Activated CD4-positive, alpha-beta T cell treated with anti-CD3 and anti-CD28 coated beads, Interleukin-2, amount 50 U/mL, for 48 hours (primary cell): ENCODE data around the gene BCL11B.

Source experiments
- DNase-seq, 2 experiments: peaks; one replicate each; pipeline ENCODE4 v3.0.0-alpha.2; 2020

The BCL11B gene

DNA sequence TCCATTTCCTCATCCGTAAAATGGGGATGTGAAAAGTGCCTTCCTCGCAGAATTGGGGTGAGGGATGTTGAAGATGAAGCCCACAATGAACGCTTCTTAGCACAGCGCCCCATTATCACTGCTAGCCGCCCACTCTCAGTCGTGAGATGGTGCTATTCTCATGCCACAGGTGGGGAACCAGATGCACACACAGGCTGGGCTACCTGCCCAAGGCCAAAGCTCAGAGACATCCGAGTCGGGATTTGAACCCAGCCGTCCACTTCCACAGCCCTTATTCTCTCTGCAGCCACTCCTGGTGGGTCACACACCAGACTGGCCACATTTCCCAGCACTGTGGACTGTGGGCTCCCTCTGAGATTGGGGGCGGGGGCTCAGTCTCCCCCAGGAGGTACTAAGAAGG is 55.8 kb downstream of the BCL11B start:
- DNase-seq = no peak

GRCh38 chr14:99215277-99215676 is 56.7 kb downstream of the BCL11B start:
- DNase-seq = no peak

DNA sequence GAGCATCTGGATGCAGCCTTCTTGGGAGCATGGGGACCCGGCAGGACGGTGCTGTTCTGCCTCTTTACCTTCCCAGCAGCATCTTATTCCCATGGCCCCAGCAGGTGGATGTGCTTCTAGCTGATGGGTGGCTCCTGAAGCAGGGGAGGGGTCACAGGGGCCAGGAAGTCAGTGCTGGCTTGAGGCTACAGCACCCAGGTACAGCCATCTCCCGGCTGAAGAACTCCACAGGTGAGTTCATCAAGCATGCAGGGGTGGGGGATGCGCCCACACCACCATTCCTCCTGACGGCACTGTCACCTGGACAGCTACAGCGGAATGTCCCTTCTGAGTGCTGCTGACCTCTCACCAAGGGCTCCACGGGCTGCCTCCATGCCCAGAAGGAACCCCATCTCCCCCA is 57.3 kb downstream of the BCL11B start:
- DNase-seq = no peak

- DNase-seq = peak in 1 of 2 experiments; percentile 51
Observed at GRCh38 chr14:99213527-99213971, 58.4 kb downstream of the BCL11B start.

- DNase-seq = peak in 1 of 2 experiments; percentile 61
Observed at GRCh38 chr14:99213101-99213500, 58.9 kb downstream of the BCL11B start.

DNA sequence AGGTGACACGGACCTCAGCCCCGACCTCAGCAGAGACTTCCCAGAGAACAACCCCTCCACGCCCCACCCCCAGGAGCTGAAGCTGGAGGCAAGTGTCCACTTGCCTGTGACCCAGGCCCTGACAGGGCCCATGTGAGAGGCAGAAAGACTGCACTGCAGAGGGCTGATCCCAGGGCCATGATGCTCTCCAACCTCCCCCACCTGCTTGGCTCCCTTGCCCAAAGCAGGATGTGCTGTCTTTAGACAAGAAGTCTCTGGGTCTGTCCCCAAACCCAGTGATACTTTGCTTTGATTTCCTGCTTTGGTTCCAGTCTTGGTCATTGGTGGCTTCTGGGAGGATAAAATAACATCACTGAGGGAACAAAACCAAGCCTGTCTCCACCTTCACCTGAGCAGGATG is 59.4 kb downstream of the BCL11B start:
- DNase-seq = no peak

- no peak for DNase-seq
Observed at GRCh38 chr14:99212199-99212598, 59.8 kb downstream of the BCL11B start.

DNA sequence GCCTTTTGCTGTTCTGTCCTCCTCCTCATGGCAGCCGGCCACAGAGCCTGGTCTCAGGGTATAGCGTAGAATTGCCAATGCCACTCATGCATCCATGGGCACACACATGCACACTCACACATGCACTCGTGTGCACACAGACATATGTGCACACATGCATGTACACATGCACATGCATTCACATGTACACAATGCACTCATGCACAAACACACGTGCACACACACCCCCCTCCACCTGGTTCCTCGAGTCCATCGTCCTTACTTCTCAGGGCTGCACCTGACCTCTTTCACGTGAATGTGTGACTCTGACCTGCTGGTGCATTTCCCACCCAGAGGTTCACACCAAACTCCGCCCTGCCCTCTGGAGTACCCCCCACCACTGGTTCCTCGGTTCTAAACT is 60.6 kb downstream of the BCL11B start:
- no peak for DNase-seq

GRCh38 chr14:99210333-99210732 is 61.7 kb downstream of the BCL11B start:
- DNase-seq = no peak

DNA sequence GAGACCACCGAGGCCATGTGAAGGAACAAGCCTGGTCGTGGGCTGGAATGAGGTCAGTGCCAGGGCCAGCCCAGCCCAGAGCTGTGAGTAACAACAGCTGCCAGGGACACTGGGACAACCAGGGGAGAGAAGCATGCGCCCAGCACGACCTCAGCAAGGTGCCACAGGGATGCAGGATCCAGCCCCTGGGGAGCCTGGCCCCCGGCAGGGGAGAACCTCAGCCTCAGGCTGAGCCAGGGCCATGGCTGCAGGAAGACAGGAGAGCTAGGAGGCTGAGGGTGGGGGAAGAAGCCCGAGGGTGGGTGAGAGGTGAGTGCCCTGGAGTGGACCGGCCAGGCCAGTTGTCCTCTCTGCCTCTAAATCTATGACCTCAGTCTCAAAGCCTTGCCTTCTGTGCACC is 62.6 kb downstream of the BCL11B start:
- DNase-seq = no peak

GRCh38 chr14:99208318-99208717 is 63.7 kb downstream of the BCL11B start:
- no peak for DNase-seq

DNA sequence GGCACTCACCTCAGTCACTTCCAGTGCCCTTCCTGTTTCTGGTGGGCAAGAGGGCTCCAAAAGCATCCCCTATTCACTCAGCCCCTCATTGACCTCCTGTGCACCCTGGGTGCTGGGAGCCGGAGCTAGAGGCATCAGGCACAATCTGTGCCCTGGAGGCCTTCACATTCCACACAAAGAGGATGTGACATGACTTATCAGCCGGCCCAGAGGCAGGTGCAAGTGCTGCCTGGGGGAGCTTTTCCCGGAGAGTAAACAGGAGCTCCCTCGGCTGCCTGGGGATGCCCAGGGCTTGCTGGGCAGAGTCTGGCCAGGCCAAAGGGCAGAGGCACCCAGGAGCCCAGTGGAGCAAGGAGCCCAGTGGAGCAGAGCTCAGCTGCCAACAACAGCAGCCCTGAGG is 64.5 kb downstream of the BCL11B start:
- DNase-seq = no peak

DNA sequence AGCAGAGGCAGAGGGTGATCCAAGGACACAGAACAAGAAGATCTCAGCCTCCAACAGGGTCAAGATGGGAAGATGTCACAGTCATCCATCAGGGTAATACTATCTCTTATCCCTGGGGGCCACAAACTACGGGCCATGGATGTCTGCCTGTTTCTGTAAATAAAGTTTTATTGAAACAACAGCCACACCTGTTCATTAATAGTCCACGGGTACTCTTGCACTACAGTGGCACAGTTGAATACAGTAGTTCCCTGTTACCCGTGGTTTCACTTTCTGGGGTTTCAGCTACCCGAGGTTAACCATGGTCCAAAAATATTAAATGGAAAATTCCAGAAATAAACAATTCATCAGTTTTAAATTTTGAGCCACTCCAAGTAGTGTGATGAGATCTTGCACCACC is 65.9 kb downstream of the BCL11B start:
- DNase-seq = no peak

DNA sequence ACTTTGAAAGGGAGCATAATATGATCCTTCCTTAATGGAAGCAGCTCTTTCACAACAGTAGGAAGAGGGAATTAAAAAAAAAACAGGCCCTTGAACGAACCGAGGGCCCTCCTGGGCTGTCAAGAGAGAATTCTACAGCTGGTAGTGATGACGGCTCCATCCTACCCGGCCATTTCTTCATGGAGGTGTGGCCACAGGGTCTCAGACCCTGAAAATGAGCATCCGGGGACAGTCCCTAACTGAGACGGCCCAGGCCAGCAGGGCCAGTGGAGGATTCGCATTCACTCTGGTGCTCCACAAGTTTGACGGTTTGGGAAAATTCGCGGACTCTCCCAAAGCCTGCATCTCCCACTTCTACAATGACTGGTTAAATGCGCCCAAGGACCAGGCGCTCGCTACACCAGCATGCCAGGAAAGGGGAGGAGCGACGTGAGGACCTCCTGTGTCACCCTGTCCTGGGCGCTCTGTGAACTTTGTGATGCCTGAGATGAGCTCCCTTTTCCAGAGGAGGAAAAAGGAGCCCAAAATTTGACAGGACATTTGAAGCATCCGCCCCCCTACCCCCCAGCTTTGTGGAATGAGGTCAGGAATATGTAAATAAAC is 66.8 kb downstream of the BCL11B start:
- DNase-seq = no peak

GRCh38 chr14:99203801-99204200 is 68.2 kb downstream of the BCL11B start:
- no peak for DNase-seq

DNA sequence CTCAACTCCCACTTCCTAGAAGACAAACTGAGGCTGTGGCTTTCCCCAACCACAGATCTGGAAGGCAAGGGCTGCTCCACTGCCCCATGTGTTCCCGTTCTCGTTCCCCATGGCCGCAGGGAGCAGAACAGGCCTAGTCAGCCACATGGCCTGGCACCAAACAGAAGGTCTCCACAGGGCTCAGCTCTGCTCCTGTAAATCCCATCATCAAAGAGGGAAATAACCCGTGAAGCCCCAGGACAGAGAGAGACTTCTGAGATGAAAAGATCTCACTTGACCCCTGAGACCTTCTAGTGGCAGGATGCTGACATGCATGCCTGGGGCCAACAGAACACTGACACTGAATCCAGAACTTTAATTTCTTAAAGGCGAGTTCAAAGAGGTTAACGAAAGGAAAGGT is 68.9 kb downstream of the BCL11B start:
- DNase-seq = no peak

GRCh38 chr14:99202516-99202915 is 69.5 kb downstream of the BCL11B start:
- DNase-seq = no peak

DNA sequence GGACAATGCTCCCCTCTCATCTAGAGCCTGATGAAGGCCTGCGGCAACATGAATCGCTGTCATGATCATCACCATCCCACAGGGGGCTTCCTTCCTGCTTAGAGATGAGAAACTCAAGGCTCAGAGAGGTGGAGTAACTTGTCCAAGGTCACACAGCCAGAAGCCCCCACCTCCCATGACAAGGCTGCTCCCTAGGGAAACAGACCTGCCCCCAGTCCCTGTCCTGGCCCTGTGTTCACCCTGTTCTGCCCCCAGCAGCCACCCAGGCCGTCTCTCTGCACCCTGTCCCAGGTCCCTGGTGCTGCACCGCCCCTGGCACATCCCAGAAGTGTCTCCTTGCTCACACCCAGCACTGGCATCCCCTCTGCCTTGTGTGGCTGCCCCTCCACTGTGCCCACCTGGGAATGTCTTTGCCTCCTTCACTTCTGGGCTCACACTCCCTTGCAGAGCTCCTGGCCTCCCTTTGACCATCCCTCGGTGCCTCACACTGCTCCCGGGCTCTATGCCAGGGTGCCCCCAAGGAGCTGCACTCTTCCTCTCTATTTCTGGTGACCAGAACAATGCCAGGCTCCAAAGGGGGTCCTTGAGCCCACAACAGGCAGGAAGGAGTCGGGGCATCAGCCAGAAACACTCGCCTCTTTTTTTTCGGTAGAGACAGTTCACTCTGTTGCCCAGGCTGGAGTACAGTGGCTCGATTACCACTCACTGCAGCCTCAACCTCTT is 70.5 kb downstream of the BCL11B start:
- no peak for DNase-seq

GRCh38 chr14:99200654-99201005 is 71.4 kb downstream of the BCL11B start:
- DNase-seq = no peak

DNA sequence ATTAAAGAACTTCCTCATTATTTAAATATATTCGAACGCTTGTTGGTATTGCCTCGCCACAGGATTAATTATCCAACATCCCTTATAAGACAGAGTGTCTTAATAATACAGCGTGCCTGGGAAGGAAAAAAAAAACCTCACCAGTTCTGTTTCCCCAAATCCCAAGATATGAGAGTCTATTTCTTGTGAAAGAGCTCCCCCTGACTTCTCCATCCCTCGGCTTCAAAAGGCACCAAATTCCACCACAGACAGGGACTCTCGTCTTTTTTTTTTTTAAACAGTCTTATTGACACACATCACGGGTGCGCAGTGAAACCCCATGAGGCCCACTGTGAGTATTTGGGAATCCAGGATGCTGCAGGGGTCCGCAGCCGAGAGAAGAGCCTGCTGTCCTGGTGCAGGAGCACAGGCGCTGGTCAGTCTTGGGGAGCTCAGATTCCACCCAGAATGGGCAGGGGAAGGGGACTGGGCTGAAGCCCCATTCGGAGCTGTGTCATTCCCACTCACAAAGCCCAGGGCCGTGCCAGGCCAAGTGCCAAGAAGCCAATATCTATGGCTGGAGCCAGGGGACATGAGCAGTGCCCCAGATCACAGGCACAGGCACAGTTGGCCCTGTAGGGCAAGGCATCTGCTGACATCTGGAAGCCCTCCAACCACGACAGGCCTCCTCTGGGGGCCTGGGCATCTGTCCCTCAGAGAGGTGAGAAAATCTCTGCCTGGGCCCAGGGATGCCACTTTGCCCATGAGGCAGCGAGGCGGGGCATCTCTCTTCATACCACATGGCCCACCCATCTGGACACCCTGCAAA is 71.9 kb downstream of the BCL11B start:
- DNase-seq = no peak

DNA sequence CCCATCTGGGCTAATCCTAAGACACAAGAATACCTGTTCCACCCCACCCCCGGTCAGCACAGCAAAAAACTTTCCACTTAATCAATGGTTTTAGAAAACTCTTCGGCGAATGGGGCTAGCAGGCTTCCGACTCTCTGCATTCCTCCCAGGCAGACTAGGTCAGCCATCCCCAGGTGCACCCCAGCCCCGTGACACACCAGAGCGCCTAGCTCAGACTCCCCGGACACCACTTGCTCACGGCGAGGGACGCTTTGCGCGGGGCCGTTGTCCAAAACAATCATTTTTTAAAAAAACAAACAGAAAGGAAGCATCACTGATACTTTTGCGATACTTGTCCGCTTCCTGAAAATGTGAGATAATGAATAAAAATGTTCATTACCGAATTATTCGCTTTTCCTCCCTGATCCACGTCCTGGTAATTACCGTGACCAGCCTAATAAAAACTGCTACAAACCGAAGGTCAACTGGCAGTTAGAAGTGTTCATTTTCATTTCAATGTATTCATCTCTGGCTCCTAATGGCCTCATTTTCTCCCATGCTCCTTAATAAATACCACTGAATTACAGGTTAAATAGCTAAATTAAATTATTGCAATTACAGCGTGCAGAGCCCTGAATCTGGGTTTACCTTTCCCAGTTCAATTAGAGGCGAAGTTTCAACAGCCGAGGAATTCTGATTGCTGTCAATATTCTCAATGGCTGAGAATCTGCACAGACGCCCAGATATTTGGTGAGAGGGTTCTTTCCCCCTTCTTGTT is 73.1 kb downstream of the BCL11B start:
- DNase-seq = no peak

GRCh38 chr14:99196310-99196650 is 75.7 kb downstream of the BCL11B start:
- no peak for DNase-seq

DNA sequence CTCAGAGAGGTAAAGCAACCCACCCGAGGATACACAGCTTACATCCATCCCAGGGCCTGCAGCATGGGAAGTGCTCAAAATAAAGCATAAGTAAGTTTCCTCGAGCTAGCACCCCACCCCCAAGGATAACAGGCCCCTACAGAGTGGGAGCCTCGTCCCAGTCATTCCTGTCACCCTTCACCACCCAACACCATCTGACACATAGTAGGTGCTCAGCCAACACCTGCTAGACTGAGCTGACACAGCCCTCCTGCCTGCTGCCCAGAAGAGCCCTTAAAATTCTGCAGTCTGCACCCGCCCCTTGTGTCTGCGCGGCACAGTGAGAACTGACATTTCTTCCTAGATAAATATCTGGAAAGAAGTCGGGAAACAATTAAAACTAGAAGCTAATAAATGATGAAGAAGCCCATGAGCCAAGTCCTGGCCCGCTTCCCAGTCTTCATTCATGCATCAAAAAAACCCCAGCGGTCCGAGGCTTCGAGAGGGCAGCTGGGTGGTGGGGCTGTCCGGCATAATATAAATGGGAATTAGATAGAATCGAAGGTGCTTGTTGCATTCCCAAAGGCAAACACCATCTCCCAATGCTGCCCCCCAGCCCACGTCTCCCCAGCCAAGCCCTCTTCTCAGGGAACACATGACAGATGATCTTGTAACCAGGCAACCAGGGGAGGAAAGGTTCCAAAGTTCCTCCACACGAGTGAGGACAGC is 76.2 kb downstream of the BCL11B start:
- DNase-seq = no peak
